ENCODE data around the gene GNAQ.
A peak's percentile ranks its signal among the peaks of the same experiment; 100 is the strongest.
"Not testable (repeated sequence)": the region's sequence is repeated elsewhere in the genome, so short reads cannot be mapped to it uniquely, and the experiment has no call there.

Gene GNAQ

GRCh38 chr9:78031444-78031892, at the start of gene GNAQ:
Gene GNAQ, minus strand, starts transcription at chr9:78031811. Its CDS starts 576 bp downstream, at chr9:78031235.
- DNase-seq (ENCODE audit: low read depth in 2 of 2): peak in 1 of 2 donors; percentile 16

DNA sequence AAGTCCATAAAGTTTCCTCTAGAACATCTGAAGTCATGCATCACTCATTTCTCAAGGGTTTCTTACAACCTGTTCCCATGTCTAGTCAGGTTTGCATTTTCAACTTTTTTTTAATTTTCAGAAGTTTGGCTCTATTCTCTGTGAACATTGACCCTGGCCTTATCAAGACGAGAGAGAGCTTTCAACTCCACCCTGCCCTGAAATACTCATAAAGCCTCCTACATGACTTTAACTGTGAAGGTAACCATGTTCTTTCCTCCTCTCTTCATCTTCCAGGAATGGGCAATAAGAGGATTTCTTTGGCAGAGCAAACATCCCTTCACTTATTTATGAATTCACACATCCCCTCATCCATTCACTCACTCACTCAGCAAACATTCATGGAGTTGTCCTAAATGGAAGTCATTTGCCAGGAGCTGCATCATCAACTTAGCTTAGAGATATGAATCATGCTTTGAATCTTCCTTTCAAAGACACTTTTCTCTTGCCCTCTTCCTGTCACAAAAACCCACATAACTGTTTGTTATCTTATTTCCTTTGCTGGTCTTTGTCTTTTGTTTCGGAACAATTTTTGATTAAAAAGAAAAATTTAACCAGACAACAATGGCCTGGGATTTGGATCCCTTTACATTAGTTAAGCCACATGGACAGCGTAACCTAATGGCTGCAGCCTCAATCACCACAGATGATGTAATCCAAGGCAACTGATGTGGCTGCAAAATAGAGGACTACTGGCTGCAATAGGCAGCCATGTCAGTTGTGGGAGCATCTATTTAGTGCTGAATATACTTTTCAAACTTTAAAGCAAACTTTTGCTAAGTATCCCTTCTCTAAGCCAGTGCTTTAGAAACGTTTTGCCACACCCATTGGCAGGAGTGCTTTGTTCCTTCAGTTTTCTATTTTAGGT, 43.0 kb upstream of the GNAQ start:
- DNase-seq (ENCODE audit: low read depth in 2 of 2): no peak

GRCh38 chr9:78073722-78074121, 42.1 kb upstream of the GNAQ start:
- no peak for DNase-seq (ENCODE audit: low read depth in 2 of 2)

DNA sequence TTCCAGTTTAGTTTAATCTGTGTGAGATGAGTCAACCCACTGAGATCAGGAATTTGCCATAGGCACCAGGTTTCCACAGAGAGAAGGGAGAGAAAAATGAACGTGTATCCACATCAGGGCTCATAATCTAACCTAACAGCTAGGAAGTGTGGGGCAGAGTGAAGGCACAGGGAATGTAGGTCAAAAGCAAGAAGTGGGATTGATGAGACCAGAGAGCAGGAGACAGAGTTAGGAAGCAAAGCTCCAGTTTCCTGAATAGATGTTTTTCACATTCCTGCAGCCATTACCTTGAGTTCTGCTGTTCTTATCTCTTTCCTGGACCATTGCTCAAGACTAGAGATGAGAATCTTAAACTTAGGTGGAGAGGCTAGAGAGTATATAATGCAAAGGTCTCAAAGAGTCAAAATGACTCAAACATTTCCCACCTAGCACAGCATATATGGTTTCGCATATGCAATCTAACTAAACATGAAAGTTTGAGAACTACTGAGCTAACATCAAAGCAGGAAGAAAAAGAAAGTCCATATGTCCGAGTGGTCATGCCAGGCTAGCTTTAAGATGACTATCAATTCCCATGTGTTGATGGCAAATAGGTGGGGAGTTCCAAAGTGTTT, 41.1 kb upstream of the GNAQ start:
- no peak for DNase-seq (ENCODE audit: low read depth in 2 of 2)

GRCh38 chr9:78070521-78070920, 38.9 kb upstream of the GNAQ start:
- DNase-seq (ENCODE audit: low read depth in 2 of 2): no peak

- no peak for DNase-seq (ENCODE audit: low read depth in 2 of 2)
Measured at GRCh38 chr9:78064075-78064474, 32.5 kb upstream of the GNAQ start.

DNA sequence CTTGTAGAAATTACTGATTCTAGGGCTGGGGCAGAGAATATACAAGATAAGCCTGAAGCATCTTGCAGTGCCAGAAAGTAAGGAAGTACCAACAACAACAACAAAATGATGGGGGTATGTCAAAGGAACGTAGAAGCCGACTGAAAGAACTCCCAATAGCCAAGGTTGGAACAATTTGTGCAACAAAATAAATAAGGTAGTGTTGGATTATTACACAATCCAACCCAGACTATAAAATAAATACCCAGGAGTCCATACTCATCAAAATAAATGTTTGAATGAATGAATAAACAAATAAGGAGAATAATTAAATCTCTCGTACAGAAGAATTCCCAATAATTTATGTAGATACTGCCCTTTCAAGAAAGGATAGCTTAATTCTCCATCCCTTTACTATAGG, 31.1 kb upstream of the GNAQ start:
- no peak for DNase-seq (ENCODE audit: low read depth in 2 of 2)

- DNase-seq (ENCODE audit: low read depth in 2 of 2): not testable (repeated sequence)
Measured at GRCh38 chr9:78054218-78054617, 22.6 kb upstream of the GNAQ start.

DNA sequence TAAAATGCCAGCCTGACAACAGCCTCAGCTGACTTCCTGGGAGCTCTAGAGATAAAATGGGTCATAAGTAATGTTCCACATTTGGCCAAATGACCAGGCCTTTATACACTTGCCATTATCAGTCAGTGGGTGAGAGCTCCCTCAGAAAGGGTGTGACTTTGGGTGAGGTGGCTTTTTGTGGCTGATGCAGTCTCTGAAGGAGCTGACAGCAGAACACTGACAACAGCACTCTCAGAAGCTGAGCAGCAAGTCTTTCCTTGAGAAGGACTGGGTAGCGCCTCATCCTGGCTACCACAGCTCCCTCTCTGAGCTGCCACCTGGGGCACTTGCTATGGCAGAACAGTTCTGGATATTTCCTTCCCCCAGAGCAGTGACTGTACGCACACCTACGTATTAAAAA, 22.0 kb upstream of the GNAQ start:
- no peak for DNase-seq (ENCODE audit: low read depth in 2 of 2)

- DNase-seq (ENCODE audit: low read depth in 2 of 2): no peak
Measured at GRCh38 chr9:78050421-78050820, 18.8 kb upstream of the GNAQ start.

DNA sequence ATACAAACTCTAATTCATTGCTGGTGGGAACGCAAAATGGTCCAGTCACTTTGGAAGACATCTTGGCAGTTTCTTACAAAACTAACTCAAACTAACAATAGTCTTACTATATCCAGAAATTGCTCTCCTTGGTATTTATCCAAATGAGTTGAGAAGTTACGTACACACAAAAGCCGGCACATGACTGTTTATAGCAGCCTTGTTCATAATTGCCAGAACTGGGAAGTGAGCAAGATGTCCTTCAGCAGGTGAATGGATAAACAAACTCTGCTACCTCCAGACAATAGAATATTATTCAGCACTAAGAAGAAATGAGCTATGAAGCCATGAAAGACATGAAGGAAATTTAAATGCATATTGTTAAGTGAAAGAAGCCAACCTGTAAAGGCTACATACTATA, 17.9 kb upstream of the GNAQ start:
- no peak for DNase-seq (ENCODE audit: low read depth in 2 of 2)

DNA sequence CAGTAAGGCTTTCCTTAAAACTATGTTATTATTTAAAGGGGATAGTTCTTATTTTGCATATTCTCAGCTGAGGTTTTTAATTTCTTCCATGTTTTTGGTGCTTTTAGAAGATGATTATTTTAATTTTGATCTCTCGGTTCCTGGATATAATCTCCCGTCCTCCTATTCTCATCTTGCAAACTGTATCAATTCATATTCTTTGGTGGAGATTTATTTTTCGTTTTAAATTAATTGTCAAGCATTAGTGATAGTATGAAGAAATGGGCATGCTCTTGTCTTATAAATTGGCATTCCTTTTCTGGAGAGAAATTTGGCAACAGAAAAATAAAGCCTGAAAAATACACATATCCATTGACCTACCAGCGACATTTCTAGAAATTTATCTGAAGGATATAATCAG, 15.5 kb upstream of the GNAQ start:
- DNase-seq (ENCODE audit: low read depth in 2 of 2): no peak

- no peak for DNase-seq (ENCODE audit: low read depth in 2 of 2)
Measured at GRCh38 chr9:78046112-78046511, 14.5 kb upstream of the GNAQ start.

DNA sequence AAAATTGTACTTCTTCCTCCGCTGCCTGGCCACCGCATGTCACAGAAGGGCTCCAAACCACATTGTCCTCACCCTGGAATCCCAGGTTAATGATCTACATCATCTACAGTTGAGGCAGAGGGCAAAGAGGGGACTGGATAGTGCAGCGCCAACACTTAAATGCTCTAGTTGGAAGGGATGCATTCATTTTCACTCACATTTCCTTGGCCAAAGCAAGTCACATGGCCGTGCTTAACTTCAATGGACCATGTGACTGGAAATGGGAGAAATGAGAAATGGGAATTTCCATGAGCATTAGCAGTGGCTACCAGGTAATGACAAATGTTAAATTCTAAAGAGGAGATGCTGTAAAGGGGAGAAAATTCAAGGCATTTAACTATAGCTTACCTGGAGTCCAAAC, 13.3 kb upstream of the GNAQ start:
- no peak for DNase-seq (ENCODE audit: low read depth in 2 of 2)

DNA sequence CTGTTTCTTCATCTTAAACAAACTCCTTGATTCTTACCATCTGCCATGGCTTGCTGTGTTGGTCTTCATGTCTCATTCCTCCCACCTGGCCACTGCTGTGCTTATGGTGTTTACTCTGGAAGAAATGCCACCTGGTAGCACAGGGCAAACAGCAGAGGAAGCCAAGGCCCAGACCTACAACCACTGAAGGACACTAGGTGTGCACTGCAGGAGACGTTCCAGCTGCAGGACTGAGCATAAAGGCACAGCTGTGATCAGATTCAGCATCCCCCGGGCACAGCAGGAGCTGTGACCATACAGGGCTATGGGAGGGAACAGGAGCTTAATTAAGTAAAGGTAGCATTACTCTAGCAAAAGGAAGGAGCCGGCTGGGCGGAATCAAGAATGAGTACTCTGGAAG, 12.6 kb upstream of the GNAQ start:
- no peak for DNase-seq (ENCODE audit: low read depth in 2 of 2)

- no peak for DNase-seq (ENCODE audit: low read depth in 2 of 2)
Measured at GRCh38 chr9:78041971-78042370, 10.4 kb upstream of the GNAQ start.

- no peak for DNase-seq (ENCODE audit: low read depth in 2 of 2)
Measured at GRCh38 chr9:78040726-78041125, 9.1 kb upstream of the GNAQ start.

DNA sequence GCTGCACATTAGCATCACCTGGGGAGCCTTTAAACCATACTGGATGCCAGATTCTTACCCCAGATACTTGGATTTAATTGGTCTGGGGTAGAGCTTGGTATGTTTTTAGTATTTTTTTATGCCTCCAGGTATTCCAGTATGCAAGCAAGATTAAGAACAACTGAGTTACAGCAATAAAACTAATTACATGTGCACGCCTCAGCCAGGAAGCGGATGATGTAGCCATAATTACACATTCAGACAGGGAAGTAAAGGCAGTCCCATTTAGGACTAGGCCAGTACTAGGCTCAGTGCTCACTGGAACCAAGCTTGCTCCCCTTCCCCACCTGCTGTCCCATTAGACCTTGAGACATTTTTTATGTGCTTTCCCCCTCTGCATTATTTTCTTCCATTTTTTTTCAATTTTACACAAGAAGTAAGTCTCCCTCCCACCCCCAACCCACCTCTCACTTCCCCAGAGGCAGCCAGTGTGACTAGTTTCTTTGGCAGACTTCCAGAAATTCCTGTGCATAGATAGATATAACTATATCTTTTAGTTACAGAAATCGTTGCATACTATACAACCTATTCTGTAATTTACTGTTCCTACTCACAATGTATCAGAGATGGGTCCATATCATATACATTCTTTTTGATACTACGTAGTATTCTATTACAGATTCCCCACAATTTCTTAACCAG, 7.1 kb upstream of the GNAQ start:
- DNase-seq (ENCODE audit: low read depth in 2 of 2): no peak

DNA sequence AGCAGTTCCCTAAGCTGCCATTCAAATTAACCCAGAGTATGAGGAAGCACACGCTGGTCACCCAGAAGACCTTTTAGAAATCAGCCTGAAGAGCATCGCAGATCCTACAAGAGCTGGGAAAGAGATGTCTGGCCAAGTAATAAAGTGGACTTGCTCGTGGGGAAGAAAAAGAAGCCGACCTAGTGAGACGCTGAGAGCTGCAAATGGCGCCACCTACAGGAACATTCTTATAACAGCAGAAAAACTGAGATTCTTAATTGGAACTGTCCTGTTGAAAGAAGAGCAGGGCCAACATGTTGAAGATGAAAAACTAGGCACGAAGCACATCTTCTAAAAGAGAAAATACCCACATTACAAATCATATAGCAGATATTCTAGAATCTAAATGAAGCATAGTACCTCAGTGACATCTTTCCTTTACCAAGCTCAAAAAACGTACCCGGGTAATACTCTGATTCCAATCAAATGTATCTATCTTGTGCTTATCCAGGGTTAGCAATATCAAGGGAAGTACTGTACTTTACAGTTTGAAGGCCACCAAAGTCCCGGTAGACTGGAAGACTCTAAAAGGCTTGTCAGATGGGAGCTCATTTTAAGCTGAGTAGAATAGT, 3.9 kb upstream of the GNAQ start:
- peak in 1 of 2 donors; percentile 39 for DNase-seq (ENCODE audit: low read depth in 2 of 2)

DNA sequence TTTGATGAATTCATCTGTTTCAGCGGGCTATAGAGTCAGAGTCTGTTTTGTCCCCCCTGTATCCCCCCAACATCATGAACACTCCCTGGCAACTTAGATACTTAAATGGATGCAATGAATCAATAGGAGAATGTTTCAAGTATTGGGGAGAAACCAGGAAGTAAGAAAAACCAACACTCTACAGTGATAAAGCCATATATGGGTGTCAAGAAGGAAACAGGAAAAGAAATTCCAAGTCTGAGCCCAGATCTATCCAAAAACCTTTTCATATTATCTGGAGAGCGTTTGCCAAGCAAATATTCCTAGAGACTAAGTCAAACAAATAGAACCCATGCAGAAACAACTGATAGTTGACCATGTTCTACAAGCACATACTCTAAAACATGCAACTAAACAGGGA, 2.3 kb upstream of the GNAQ start:
- DNase-seq (ENCODE audit: low read depth in 2 of 2): no peak

- no peak for DNase-seq (ENCODE audit: low read depth in 2 of 2)
Measured at GRCh38 chr9:78032730-78033457, 1.3 kb upstream of the GNAQ start.

Data from stimulated activated CD8-positive, alpha-beta memory T cell treated with anti-CD3 and anti-CD28 coated beads, Interleukin-2, amount 100 ng/mL, for 1 hour (primary cell).